Left cardiac atrium (tissue), 4 donors: Measurements from ENCODE around the gene MEX3D. TPM values are rescaled to one million over a fixed set of nuclear protein-coding genes. Genes with fewer than 3 reads are reported as not detected.
"Not testable (repeated sequence)": the region's sequence is repeated elsewhere in the genome, so short reads cannot be mapped to it uniquely, and the experiment has no call there.

Experiments
- ATAC-seq, 2 donors: fragments of 200-7000 bp; cut with Tn5 transposase; one replicate each; pipeline ENCODE4 v1.9.1; 2020; ENCODE audit warnings: mild to moderate bottlenecking in 2 of 2, moderate library complexity in 2 of 2
- DNase-seq: peaks from one replicate; pipeline ENCODE4 v3.0.0-alpha.2; 2020
- intact Hi-C, 2 donors: fragments of 100-400 bp; cut with DNase I; formaldehyde crosslinking; loops; one replicate each; pipeline versions ENCODE4 v1.14.1 to v1.15.1; 2022 to 2023
- total RNA-seq, 2 donors: library from RNA; stranded (reverse); fragmentation: NEBNext Ultra II Directional; extraction: Animal tissue kit (Norgen Biotek cat#: 25700); gene quantifications; one replicate each; pipeline ENCODE4 v1.2.1, GENCODE V29; 2021
- donor health status: DM: no; HTN: yes; CAD: no.
- donor health status: DM: no; HTN: yes; CAD: no; lungs with severe emphysema.
- donor health status: DM: yes; HTN: yes; CAD: no.
- donor health status: Dilated cardiomyopathy.

Gene MEX3D
- total RNA-seq, 2 donors from 2014 or later, result 10.9 to 12.0 TPM

- ATAC-seq (no peak), DNase-seq (no peak)
- intact Hi-C loops, result no loop called here
These were observed 41.9 kb downstream of the MEX3D start for GRCh38 chr19:1526066-1526778.

- DNase-seq (no peak), ATAC-seq (no peak)
- intact Hi-C loops, result no loop called here
These were observed 42.8 kb downstream of the MEX3D start for GRCh38 chr19:1525343-1525742.

GRCh38 chr19:1524972-1525325, 43.2 kb downstream of the MEX3D start:
- no peak for DNase-seq
- no peak for ATAC-seq

GRCh38 chr19:1524287-1524971, 43.7 kb downstream of the MEX3D start:
- intact Hi-C loops, result no loop called here
- ATAC-seq, result no peak
- DNase-seq, result no peak

More at GRCh38 chr19:1524972-1525325, 43.2 kb downstream of the MEX3D start:
- intact Hi-C loops, result no loop called here

GRCh38 chr19:1523412-1524286, 44.5 kb downstream of the MEX3D start, which contains the start of gene PLK5:
Gene PLK5 (plus strand): TSS chr19:1524077. CDS start chr19:1526997, 2,920 bp downstream.
- intact Hi-C loops, result no loop called here

GRCh38 chr19:1522838-1523237, 45.3 kb downstream of the MEX3D start:
- ATAC-seq (no peak), DNase-seq (no peak)
- intact Hi-C loops, result no loop called here

More at GRCh38 chr19:1523412-1524286, 44.5 kb downstream of the MEX3D start, which contains the start of gene PLK5:
- DNase-seq (no peak), ATAC-seq (peak in 1 of 2 donors; percentile 17)

- intact Hi-C loops, result no loop called here
- no peak for DNase-seq
- ATAC-seq, result peak in 1 of 2 donors; percentile 8
These were observed 46.1 kb downstream of the MEX3D start for GRCh38 chr19:1522061-1522460.

GRCh38 chr19:1521636-1522035, 46.5 kb downstream of the MEX3D start:
- ATAC-seq, result peak; percentile 8 to 54
- DNase-seq, result no peak
- intact Hi-C loops, result no loop called here

- ATAC-seq (no peak), DNase-seq (no peak)
- intact Hi-C loops, result no loop called here
These were observed 47.8 kb downstream of the MEX3D start for GRCh38 chr19:1520203-1520780.

GRCh38 chr19:1519802-1520201, 48.3 kb downstream of the MEX3D start:
- DNase-seq, ATAC-seq, intact Hi-C loops: not testable (repeated sequence)

- ATAC-seq, result no peak
- intact Hi-C loops, result no loop called here
- DNase-seq, result no peak
These were observed 49.7 kb downstream of the MEX3D start for GRCh38 chr19:1518471-1518870.

- ATAC-seq, result no peak
- intact Hi-C loops, result no loop called here
- DNase-seq, result no peak
These were observed 51.8 kb downstream of the MEX3D start for GRCh38 chr19:1516395-1516753.

- intact Hi-C loops, result no loop called here
- DNase-seq (no peak), ATAC-seq (no peak)
These were observed 53.0 kb downstream of the MEX3D start for GRCh38 chr19:1514986-1515721.

GRCh38 chr19:1514295-1514661, 53.8 kb downstream of the MEX3D start:
- ATAC-seq (no peak), DNase-seq (no peak)
- intact Hi-C loops, result no loop called here

GRCh38 chr19:1513499-1514294, 54.4 kb downstream of the MEX3D start:
- DNase-seq (peak; percentile 53), ATAC-seq (peak; percentile 45 to 62)
- intact Hi-C loops, result no loop called here

- intact Hi-C loops, result no loop called here
- ATAC-seq, result peak; percentile 60 to 74
- peak; percentile 69 for DNase-seq
These were observed 55.2 kb downstream of the MEX3D start, which contains the start of gene ADAMTSL5 for GRCh38 chr19:1512671-1513498. Gene ADAMTSL5 (minus strand): TSS chr19:1513019. CDS start chr19:1510943, 2,076 bp downstream.
